CD14-positive monocyte (primary cell): ENCODE results near the gene SLC25A22. TPM values are rescaled to one million over a fixed set of nuclear protein-coding genes. Genes with fewer than 3 reads are reported as not detected.
A peak's percentile ranks its signal among the peaks of the same experiment; 100 is the strongest.

ENCODE experiments used
- DNase-seq, 3 donors: peaks; one replicate each; pipeline ENCODE4 v3.0.0-alpha.2; 2011 to 2022
- H2AFZ ChIP-seq: 2 replicates; pipeline ENCODE4 v1.6.0; 2012; ENCODE audit warnings: mild to moderate bottlenecking, low read depth, low read length, inconsistent platforms; ENCODE audit not compliant: insufficient read depth, poor library complexity, severe bottlenecking
- H3K27ac ChIP-seq, 2 donors: 1 replicate in 1 of 2; 2 replicates in 1 of 2; pipeline ENCODE4 v1.5.1; 2012 to 2013; ENCODE audit warnings: low read length in 2 of 2, control low read depth in 1 of 2, inconsistent platforms in 1 of 2, low read depth in 1 of 2, mild to moderate bottlenecking in 1 of 2
- H3K27me3 ChIP-seq, 2 donors: one replicate each; pipeline versions ENCODE4 v1.6.0 to v1.6.1; 2011 to 2013; ENCODE audit warnings: low read length in 2 of 2; ENCODE audit not compliant: control insufficient read depth in 2 of 2, insufficient read depth in 2 of 2
- H3K36me3 ChIP-seq, 2 donors: replicated peaks in 1 of 2; 1 replicate in 1 of 2; 2 replicates in 1 of 2; pipeline versions ENCODE4 v1.5.1 to v1.6.1; 2012 to 2013; ENCODE audit warnings: low read length in 2 of 2, control low read depth in 1 of 2, inconsistent platforms in 1 of 2, mild to moderate bottlenecking in 1 of 2; ENCODE audit not compliant: insufficient read depth in 2 of 2, control insufficient read depth in 1 of 2
- H3K4me1 ChIP-seq, 2 donors: 1 replicate in 1 of 2; 2 replicates in 1 of 2; pipeline versions ENCODE4 v1.5.1 to v1.6.1; 2012 to 2013; ENCODE audit warnings: low read length in 2 of 2, control low read depth in 1 of 2, inconsistent platforms in 1 of 2, mild to moderate bottlenecking in 1 of 2, moderate library complexity in 1 of 2; ENCODE audit not compliant: insufficient read depth in 2 of 2, control insufficient read depth in 1 of 2
- H3K4me2 ChIP-seq: replicated peaks from 2 replicates; pipeline ENCODE3; 2012; ENCODE audit warnings: low read length, moderate library complexity, mild to moderate bottlenecking; ENCODE audit not compliant: poor library complexity, severe bottlenecking; ENCODE audit errors: extremely low read depth
- H3K4me3 ChIP-seq, 3 experiments: fragments of 200-600 bp in 1 of 3; sonication (generic) in 1 of 3; replicated peaks in 1 of 3; 1 replicate in 2 of 3; 2 replicates in 1 of 3; pipeline ENCODE4 v1.5.1; 2011 to 2013; ENCODE audit warnings: low read length in 3 of 3, mild to moderate bottlenecking in 3 of 3, control low read depth in 2 of 3, low read depth in 2 of 3, inconsistent platforms in 1 of 3, moderate library complexity in 1 of 3
- H3K79me2 ChIP-seq: 2 replicates; pipeline ENCODE4 v1.6.0; 2012; ENCODE audit warnings: mild to moderate bottlenecking, control low read depth, inconsistent platforms, low read length, moderate library complexity; ENCODE audit not compliant: insufficient read depth
- H3K9ac ChIP-seq: 2 replicates; pipeline ENCODE4 v1.6.0; 2017; ENCODE audit warnings: low read length, mild to moderate bottlenecking; ENCODE audit not compliant: insufficient read depth, poor library complexity, severe bottlenecking
- H3K9me3 ChIP-seq, 2 donors: replicated peaks in 1 of 2; 1 replicate in 1 of 2; 2 replicates in 1 of 2; pipeline versions ENCODE4 v1.5.1 to v1.6.1; 2012 to 2013; ENCODE audit warnings: low read length in 2 of 2, control low read depth in 1 of 2; ENCODE audit not compliant: control insufficient read depth in 1 of 2, insufficient read depth in 1 of 2
- H4K20me1 ChIP-seq: 2 replicates; pipeline ENCODE4 v1.6.0; 2012; ENCODE audit warnings: mild to moderate bottlenecking, low read length, control low read depth, moderate library complexity; ENCODE audit not compliant: insufficient read depth
- H3K27ac Mint-ChIP-seq, 7 donors: one replicate each; pipeline ENCODE4 v1.8.0; 2020; ENCODE audit warnings: mild to moderate bottlenecking in 7 of 7, mixed read lengths in 7 of 7, moderate library complexity in 6 of 7, inconsistent platforms in 2 of 7
- H3K27me3 Mint-ChIP-seq, 3 donors: one replicate each; pipeline ENCODE4 v1.8.0; 2021 to 2022; ENCODE audit warnings: low read depth in 3 of 3, mild to moderate bottlenecking in 3 of 3, mixed read lengths in 3 of 3, moderate library complexity in 3 of 3, inconsistent platforms in 1 of 3
- H3K36me3 Mint-ChIP-seq, 2 donors: one replicate each; pipeline ENCODE4 v1.8.0; 2020; ENCODE audit warnings: mixed read lengths in 2 of 2, inconsistent platforms in 1 of 2, mild to moderate bottlenecking in 1 of 2
- H3K4me1 Mint-ChIP-seq: one replicate; pipeline ENCODE4 v1.8.0; 2020; ENCODE audit warnings: mild to moderate bottlenecking, mixed read lengths
- H3K4me3 Mint-ChIP-seq, 2 donors: one replicate each; pipeline ENCODE4 v1.8.0; 2020; ENCODE audit warnings: mild to moderate bottlenecking in 2 of 2, mixed read lengths in 2 of 2, moderate library complexity in 1 of 2
- H3K9me3 Mint-ChIP-seq, 7 donors: one replicate each; pipeline ENCODE4 v1.8.0; 2020 to 2022; ENCODE audit warnings: mixed read lengths in 7 of 7, mild to moderate bottlenecking in 6 of 7, moderate library complexity in 6 of 7, inconsistent platforms in 2 of 7
- WGBS: methylation state at CpG from one replicate; pipeline ENCODE4 v1.1.5; 2013; ENCODE audit warnings: missing lambda C conversion rate; ENCODE audit not compliant: insufficient coverage; 5-methylcytosine and 5-hydroxymethylcytosine counted together
- intact Hi-C, 2 donors: fragments of 100-400 bp; cut with micrococcal nuclease; formaldehyde crosslinking; loops; one replicate each; pipeline versions ENCODE4 v1.15.0 to v1.15.1; 2023
- polyA plus RNA-seq, 3 donors: library from polyadenylated mRNA; depleted of rRNA in 1 of 3; unstranded in 2 of 3; stranded (reverse) in 1 of 3; fragments of 300-500 nt in 2 of 3; fragments of >200 nt in 1 of 3; fragmentation: Illumina TruSeq in 2 of 3; gene quantifications; 1 replicate in 2 of 3; 2 replicates in 1 of 3; pipeline ENCODE4 v1.2.3, GENCODE V29; 2012 to 2021
- TF ChIP-seq, protein P1 (sequence below): fragments of 200-600 bp; IDR thresholded peaks from one replicate; pipeline ENCODE4 v1.8.0; 2022; ENCODE audit warnings: antibody characterized with exemption, mild to moderate bottlenecking

Gene SLC25A22
- polyA plus RNA-seq, 3 donors, result 4.4 to 20.9 (median 5.6) TPM

DNA sequence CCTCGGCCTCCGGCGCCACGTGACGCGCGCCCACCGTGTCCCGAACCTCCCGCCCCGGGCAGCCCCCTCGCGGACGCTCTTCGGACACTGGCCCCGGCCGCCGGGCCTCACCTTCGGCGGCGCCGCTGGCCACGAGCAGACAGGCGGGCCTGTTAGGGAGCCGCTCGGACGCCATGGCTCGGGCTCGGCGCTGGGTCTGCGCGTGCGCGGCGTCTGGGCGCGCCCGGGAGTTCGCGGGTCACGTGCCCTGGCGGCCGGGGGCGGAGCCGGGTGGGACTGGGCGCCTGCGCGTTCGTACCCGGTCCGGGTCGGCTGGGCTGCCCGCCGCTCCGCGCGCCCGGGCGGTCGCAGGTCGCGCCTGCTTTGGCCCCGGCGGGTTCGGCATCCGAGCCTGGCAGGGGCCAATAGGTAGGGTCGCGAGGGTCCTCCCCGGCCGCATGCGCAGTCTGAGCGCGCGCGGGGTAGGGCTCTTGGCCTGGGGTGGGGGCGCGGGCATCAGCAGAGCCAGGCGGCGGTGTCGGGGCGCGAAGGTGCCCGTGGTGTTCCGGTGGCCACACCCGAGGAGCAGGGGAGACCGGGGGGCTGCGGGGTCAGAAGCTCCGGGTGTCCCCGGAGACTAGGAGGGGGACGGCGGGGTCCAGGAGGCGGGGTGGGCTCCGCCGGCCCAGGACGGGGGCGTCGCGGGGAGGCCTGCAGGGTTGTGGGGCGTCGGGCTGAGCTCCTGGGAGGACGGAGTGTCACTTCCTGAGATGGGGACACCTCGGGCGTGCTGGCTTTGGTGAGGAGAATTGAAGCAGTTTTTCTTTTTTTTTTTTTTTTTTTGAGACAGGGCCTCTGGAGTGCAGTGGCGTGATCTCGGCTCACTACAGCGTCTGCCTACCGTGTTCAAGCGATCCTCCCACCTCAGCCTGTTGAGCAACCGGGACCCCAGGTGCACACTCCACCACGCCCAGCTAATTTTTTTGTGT lies 20.5 kb downstream of the SLC25A22 start, which contains the start of gene GATD1:
Gene GATD1 (minus strand): TSS at position 200 of the 968 bp plus-strand sequence. CDS start 25 bp downstream, at position 175.
- Histone ChIP-seq H3K27ac (peak within 1 kb of the TSS in 1 of 2 donors; percentile 72), H4K20me1 (peaks cover 47% of the 10 kb centered on the region), H3K9ac (peak within 1 kb of the TSS; percentile 81), H3K4me3 (peak within 1 kb of the TSS; percentile 60 to 84 (median 79)), H3K4me2 (peak within 1 kb of the TSS; percentile 94), H2AFZ (peak within 1 kb of the TSS; percentile 91), H3K4me1 (peaks cover 29 to 36% of the 10 kb centered on the region in 2 donors), H3K79me2 (peaks cover 58% of the 10 kb centered on the region), H3K36me3 (peaks cover 13 to 14% of the 10 kb centered on the region in 2 donors), H3K9me3 (no peaks in the 10 kb centered on the region), H3K27me3 (no peaks in the 10 kb centered on the region)
- peaks cover 39% of the 10 kb centered on the region for H3K4me1 Mint-ChIP-seq
- peaks cover 0 to 2% (median 0%) of the 10 kb centered on the region in 7 donors for H3K9me3 Mint-ChIP-seq
- peaks cover 1 to 4% (median 3%) of the 10 kb centered on the region in 3 donors for H3K27me3 Mint-ChIP-seq
- H3K4me3 Mint-ChIP-seq, result peak within 1 kb of the TSS; percentile 81 to 87
- peak; percentile 80 to 86 (median 82) for DNase-seq
- H3K27ac Mint-ChIP-seq, result peak within 1 kb of the TSS; percentile 33 to 84 (median 69)
- WGBS, result under 1% methylated on average over 101 of the region's 110 CpGs
- intact Hi-C loops, result loop anchor here (2.0 kb wide), 1 partner anchor 19 kb away; no protein-coding TSS in a partner anchor
- H3K36me3 Mint-ChIP-seq, result peaks cover 5 to 23% of the 10 kb centered on the region in 2 donors
- TF ChIP-seq, protein P1, sequence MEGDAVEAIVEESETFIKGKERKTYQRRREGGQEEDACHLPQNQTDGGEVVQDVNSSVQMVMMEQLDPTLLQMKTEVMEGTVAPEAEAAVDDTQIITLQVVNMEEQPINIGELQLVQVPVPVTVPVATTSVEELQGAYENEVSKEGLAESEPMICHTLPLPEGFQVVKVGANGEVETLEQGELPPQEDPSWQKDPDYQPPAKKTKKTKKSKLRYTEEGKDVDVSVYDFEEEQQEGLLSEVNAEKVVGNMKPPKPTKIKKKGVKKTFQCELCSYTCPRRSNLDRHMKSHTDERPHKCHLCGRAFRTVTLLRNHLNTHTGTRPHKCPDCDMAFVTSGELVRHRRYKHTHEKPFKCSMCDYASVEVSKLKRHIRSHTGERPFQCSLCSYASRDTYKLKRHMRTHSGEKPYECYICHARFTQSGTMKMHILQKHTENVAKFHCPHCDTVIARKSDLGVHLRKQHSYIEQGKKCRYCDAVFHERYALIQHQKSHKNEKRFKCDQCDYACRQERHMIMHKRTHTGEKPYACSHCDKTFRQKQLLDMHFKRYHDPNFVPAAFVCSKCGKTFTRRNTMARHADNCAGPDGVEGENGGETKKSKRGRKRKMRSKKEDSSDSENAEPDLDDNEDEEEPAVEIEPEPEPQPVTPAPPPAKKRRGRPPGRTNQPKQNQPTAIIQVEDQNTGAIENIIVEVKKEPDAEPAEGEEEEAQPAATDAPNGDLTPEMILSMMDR, result no peak

DNA sequence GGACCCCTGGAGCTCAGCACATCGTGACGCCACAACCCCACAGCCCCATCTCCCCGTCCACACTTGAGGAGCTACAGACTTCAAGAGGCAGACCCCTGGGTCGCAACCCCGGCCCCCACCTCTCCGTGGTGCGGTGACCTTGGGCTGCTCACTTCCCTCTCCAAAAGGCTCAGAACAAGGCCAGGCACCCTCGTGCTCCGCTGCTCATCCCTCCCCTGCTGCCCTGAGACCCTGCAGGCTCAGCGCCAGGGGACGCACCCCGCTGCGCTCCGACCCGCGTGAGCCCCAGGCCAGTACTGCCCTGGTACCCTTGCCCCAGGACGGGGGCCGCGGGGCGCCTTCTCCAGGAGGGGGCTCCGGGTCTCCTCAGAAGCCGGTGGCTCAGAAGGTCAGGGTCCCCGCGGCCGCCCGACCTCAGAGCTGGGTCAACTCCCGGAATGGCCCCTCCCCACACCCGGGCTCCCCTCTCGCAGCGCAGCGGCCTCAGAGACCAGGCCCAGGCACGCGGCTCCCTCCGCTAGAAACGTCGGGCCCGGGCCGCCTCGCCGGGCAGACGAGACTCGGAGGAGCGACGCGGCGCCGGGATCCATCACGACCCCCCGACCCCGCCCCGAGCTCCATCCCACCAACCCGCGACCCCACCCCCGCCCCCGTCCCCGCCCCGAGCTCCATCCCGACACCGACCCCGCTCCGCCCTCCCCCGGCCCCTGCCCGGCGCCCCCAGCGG lies 21.4 kb downstream of the SLC25A22 start:
- H3K9ac ChIP-seq, result peak overlapping the region; percentile 81
- intact Hi-C loops, result loop anchor here (2.0 kb wide), 1 partner anchor 20 kb away; no protein-coding TSS in a partner anchor
- H3K4me1 Mint-ChIP-seq, result peaks cover 39% of the 10 kb centered on the region
- H3K4me2 ChIP-seq, result peak overlapping the region; percentile 94
- peaks cover 29 to 36% of the 10 kb centered on the region in 2 donors for H3K4me1 ChIP-seq
- H3K9me3 ChIP-seq, result no peaks in the 10 kb centered on the region
- H3K27ac ChIP-seq, result peak overlapping the region in 1 of 2 donors; percentile 72
- H3K36me3 ChIP-seq, result peaks cover 22% of the 10 kb centered on the region in 2 donors
- H3K4me3 ChIP-seq, result peak overlapping the region; percentile 57 to 84 (median 60)
- no peaks in the 10 kb centered on the region for H3K27me3 ChIP-seq
- peak in 1 of 3 donors; percentile 13 for DNase-seq
- H2AFZ ChIP-seq, result peak overlapping the region; percentile 91
- H3K79me2 ChIP-seq, result peaks cover 58% of the 10 kb centered on the region
- peaks cover 0 to 3% (median 3%) of the 10 kb centered on the region in 3 donors for H3K27me3 Mint-ChIP-seq
- peak overlapping the region; percentile 77 to 87 for H3K4me3 Mint-ChIP-seq
- H3K9me3 Mint-ChIP-seq, result peaks cover 0 to 2% (median 0%) of the 10 kb centered on the region in 7 donors
- TF ChIP-seq, protein P1, result no peak
- peak overlapping the region; percentile 33 to 83 (median 58) for H3K27ac Mint-ChIP-seq
- H4K20me1 ChIP-seq, result peaks cover 53% of the 10 kb centered on the region
- WGBS, result 2% methylated on average over 51 of the region's 65 CpGs
- peaks cover 5 to 30% of the 10 kb centered on the region in 2 donors for H3K36me3 Mint-ChIP-seq
